Keratinocyte (primary cell): ENCODE data around the gene NLRP7.

ENCODE experiments used
- EZH2 ChIP-seq: IDR thresholded peaks from one replicate; pipeline ENCODE4 v1.6.1; 2012; ENCODE audit warnings: inconsistent platforms, mild to moderate bottlenecking, low read length, moderate library complexity
- TF ChIP-seq, protein P1 (sequence below), 3 experiments: IDR thresholded peaks in 1 of 3; conservative IDR thresholded peaks in 1 of 3; optimal IDR thresholded peaks in 1 of 3; 2 replicates in 2 of 3; 3 replicates in 1 of 3; pipeline versions ENCODE3 to v1.5.1; 2011; ENCODE audit warnings: low read length in 3 of 3, mild to moderate bottlenecking in 3 of 3, moderate library complexity in 2 of 3, control low read depth in 1 of 3, inconsistent platforms in 1 of 3; ENCODE audit not compliant: insufficient read depth in 2 of 3; ENCODE audit errors: extremely low read depth in 1 of 3

DNA sequence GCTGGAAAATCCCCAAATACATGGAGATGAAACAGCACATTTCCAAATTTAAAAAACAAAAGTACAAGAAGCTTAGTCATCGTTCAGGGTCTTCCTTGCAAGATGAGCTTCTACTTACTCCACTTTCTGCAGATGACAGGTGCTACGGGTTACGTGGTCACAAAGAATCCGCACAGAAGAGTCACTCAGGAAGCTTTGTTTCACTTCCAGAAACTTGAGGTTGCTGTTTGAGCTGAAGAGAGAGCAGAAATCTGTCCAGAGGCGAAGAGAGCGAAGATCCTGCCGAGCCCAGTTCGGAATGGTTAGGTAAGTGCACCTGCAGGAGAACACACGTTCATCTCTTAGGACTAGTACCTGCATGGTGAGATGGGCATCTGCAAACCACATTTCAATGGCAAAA lies 9.4 kb downstream of the NLRP7 start:
- TF ChIP-seq EZH2 = no peak
- TF ChIP-seq, protein P1, sequence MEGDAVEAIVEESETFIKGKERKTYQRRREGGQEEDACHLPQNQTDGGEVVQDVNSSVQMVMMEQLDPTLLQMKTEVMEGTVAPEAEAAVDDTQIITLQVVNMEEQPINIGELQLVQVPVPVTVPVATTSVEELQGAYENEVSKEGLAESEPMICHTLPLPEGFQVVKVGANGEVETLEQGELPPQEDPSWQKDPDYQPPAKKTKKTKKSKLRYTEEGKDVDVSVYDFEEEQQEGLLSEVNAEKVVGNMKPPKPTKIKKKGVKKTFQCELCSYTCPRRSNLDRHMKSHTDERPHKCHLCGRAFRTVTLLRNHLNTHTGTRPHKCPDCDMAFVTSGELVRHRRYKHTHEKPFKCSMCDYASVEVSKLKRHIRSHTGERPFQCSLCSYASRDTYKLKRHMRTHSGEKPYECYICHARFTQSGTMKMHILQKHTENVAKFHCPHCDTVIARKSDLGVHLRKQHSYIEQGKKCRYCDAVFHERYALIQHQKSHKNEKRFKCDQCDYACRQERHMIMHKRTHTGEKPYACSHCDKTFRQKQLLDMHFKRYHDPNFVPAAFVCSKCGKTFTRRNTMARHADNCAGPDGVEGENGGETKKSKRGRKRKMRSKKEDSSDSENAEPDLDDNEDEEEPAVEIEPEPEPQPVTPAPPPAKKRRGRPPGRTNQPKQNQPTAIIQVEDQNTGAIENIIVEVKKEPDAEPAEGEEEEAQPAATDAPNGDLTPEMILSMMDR (optimal IDR thresholded peaks at IDR 0.05 in 1 of 3, IDR thresholded peaks at IDR 0.05 in 1 of 3, conservative IDR thresholded peaks at IDR 0.05 in 1 of 3; ENCODE audit: extremely low read depth in 1 of 3, insufficient read depth in 2 of 3, low read length in 3 of 3) = no peak
